Ecto neural progenitor cell (in vitro differentiated cells): ENCODE measurements around the gene DDX24.

ENCODE experiments used
- DNase-seq: peaks from one replicate; pipeline ENCODE4 v3.0.0-alpha.2; 2018; ENCODE audit warnings: low spot score

DDX24 gene

GRCh38 chr14:94048691-94049624 is 32.0 kb downstream of the DDX24 start:
- peak; percentile 29 for DNase-seq

GRCh38 chr14:94047581-94047980 is 33.4 kb downstream of the DDX24 start:
- peak; percentile 14 for DNase-seq

DNA sequence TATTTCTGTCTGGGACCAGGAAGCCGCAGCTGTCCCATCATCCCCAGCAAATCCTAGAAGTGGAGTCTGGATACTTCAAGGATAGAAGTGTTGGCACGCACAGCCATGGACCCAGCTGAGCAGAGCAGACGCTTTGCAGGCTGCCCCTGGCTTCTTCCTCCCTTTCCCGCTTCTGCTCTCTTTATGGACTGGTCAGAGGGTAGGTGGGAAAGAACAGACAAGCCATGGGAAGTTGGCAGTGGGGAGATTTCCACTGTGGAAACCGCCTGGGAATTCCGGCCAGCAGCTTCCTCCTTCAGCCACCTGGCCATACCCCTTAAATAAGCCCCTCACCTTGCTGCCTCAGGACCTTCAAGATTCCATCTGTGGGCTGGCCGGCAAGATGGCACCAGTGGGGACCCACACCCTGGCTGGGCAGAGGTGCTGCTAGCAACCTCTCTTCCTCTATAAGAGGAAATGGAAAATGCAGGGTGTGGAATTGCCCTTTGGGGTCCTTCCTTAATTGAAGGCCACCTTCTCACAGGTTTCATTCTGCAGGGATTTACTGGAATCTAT is 34.2 kb downstream of the DDX24 start:
- DNase-seq: peak; percentile 12

DNA sequence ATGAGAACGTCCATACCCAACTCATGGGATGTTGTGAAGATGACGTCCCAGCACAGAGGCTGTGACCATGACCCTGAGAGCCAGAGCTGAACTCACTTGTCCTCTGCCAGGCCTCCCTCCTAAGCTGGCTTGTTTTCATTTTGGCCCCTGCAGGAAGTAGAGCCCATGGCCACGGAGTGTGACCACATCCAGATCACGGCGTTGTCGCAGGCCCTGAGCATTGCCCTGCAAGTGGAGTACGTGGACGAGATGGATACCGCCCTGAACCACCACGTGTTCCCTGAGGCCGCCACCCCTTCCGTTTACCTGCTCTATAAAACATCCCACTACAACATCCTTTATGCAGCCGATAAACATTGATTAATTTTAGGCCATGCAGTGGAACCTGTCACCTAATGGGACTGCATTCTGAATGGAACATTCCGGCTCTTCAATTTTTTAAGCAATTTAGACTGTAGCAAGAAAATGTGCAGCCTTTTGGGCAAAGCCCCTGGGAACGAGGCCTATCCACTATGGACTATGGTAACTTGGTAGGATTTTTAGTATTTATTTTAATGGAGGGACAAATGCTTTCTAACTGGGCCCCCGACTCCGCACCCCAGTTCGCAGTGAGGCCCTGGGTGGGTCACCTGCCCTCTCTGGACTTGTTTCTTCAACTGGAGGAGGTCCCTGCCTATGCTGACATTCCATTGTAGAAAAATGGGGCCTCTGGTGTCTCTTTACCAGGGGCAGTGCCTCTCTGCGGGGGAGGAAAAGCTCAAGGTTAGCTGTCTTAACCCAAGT is 35.2 kb downstream of the DDX24 start:
- no peak for DNase-seq

DNA sequence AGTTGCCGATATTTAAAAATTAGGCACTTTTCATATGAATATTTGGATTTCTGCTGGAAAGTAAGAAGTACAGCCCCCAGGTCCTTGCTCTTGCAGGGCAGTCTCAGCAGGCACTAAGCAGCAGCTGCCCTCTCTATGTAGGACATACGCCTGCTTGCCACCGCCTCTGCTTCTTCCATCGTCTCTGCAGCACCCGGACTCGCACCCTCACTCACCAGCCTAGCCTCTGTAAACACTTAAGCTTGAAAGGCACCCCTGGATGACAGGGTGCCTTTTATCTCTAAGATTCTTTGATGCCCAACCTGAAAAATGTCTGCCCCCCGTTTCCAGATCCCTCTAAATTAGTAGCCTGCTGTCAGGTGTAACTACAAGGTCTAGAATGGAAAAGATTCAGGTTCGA is 35.9 kb downstream of the DDX24 start:
- no peak for DNase-seq

- no peak for DNase-seq
These were observed 36.4 kb downstream of the DDX24 start for GRCh38 chr14:94044476-94045091.

DNA sequence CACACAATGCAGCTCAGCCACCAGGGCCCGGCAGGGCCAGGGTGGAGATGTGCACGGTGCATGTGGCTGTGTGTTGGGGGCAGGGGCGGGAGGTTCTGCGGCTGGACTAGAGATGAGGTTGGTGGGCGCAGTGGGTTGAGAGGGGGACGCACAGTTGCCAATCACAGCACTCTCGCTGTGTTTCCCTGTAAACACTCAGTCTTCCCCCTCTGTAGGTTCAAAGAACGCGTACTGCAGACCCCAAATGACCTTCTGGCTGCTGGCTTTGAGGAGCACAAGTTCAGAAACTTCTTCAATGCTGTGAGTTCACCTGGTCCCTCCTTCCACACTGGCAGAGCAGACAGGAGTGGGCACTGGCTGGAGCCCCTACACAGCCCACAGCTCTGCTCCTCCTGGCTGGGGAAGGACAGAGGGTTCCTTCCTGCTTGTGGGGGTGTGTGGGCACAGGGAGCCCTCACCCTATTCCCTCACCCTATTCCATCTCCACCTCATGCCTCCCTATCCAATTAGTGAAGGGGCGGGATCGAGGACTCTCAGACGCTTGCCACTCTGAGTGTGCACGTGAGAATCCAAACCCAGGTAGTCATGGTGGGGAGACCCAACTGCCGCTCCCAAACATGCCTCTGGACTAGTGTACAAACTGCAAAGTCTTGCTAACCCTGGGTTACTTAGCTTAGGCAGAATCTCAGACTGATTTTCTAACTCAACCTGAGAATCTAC is 37.1 kb downstream of the DDX24 start:
- DNase-seq: no peak

DNA sequence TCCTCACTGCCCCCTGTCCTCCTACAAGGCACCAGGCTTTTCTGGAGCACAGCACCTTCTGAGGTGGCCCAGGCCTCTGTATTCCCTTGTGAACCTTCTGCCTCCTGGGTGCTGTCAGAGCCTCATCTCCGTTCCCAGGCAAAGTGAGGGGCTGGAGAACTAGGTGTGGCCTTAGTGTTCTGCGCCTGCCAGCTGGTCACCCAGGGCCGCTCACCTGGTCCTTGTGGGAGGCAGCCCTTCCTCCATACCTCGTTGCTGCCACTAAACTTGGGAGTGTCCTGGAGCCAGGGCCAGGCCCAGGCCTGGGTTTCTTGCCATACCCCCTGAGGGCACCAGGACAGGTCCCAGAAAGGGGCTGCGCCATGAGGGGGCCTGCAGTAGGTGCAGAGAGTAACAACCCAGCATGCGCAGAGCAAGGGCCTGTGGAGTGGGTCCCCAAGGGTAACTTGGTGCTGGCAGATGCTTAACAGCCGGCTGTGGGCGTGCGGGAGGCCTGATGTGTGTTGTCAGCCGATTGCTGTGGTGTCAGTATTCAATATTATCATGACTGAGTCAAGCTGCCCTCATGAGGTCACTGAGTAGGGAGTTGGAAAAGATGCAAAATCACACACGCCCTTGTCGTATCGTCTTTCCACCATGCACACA is 37.8 kb downstream of the DDX24 start:
- DNase-seq: no peak

DNA sequence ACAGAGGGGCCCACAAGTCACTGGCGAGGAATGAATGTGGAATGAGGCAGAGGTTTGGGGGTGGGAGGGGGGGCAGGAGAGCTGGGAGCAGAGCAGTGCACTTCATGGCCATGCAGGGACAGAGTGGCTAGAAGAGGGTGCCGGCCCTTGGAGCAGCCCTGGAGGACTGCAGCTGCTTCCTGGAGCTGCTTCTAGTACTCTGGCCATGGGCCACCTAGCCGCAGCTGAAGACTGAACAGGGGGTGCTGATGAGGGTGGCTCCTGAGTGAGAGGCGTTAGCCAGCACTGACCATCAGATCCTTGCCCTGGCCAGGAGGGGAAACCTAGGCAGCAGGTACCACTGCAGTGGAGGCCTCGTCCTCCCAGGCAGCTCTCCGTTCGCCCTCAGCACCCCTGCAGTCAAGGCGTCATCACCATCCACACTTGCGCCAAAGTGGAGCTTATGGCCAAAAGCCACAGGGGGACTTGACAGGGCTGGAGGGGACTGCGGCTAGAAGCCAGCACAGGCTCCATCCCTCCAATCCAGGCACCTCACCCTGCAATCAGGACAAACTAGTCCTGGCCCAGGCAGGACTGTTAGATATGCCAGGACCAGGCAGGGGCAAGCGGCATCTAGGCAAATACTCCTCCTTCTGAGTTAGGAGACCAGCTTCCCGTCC is 38.4 kb downstream of the DDX24 start:
- no peak for DNase-seq

DNA sequence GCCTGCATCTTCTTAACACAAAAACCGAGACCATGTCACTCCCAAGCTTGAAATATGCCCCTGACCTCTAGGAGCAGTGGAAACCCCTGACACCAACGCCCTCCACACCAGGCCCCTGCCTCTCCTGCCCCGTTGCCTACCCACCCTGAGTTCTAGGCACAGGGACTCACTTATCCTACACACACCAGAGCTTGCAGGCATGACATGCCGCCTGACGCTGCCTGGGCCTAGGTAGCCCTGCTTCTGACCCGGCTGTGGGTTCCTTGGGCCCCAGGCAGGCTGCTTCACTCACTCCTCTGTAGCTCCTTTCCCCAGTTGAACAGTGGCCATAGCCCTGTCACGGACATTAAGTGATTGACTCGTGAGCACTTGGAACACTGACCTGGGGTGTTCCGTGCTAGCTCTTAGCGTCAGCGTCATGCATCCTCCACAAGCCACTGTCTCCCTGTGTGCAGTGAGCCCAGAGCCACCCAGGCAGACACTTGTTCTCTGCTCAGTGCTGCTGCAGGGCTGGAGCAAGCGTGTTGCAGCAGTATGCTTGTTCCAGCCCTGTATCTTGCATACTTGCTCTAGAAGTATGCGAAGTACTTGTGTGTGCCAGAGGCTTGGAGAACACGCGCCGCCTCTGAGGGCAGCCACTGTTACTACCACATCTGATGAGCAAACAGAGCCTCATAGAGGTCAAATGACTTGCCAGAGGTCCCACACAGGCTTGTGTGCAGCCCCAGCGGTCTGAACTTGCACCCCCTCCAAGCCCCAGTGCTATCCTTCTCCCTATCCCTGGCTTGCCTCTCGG is 39.3 kb downstream of the DDX24 start:
- no peak for DNase-seq

- DNase-seq: no peak
These were observed 40.2 kb downstream of the DDX24 start for GRCh38 chr14:94040796-94041195.

GRCh38 chr14:94040247-94040646 is 40.8 kb downstream of the DDX24 start:
- DNase-seq: no peak

DNA sequence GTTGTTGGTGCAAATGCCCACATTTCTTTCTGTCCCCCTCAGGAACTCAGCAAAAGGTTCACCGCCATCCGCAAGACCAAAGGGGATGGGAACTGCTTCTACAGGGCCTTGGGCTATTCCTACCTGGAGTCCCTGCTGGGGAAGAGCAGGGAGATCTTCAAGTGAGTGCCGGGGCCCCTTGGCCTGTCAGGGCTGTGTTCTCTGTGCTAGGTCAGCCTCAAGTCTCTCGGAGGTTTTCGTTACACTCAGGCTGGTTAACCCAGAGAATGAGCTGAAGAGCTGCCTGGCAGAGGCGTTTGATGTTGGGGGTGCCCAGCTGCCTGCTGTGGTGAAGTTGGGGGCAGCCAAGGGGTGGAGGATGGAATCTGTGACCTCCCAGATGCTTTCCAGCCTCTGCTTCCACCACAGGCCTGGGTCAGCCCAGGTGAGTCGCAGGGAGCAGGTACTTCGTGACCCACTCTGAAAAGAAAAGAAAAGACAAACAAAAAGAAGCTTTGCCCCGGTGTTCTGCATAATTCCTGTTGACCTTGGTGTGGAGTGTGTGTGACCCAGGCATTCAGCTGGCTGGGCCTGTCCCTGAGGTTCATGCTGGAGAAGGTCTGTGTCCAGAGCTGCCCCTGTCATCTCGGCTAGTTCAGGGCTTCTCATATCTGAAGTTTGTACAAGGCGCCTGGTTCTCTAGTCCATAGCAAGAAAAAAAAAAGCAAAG is 41.9 kb downstream of the DDX24 start:
- DNase-seq: no peak

- DNase-seq: no peak
These were observed 42.5 kb downstream of the DDX24 start for GRCh38 chr14:94038510-94038909.

GRCh38 chr14:94037954-94038353 is 43.0 kb downstream of the DDX24 start:
- no peak for DNase-seq

DNA sequence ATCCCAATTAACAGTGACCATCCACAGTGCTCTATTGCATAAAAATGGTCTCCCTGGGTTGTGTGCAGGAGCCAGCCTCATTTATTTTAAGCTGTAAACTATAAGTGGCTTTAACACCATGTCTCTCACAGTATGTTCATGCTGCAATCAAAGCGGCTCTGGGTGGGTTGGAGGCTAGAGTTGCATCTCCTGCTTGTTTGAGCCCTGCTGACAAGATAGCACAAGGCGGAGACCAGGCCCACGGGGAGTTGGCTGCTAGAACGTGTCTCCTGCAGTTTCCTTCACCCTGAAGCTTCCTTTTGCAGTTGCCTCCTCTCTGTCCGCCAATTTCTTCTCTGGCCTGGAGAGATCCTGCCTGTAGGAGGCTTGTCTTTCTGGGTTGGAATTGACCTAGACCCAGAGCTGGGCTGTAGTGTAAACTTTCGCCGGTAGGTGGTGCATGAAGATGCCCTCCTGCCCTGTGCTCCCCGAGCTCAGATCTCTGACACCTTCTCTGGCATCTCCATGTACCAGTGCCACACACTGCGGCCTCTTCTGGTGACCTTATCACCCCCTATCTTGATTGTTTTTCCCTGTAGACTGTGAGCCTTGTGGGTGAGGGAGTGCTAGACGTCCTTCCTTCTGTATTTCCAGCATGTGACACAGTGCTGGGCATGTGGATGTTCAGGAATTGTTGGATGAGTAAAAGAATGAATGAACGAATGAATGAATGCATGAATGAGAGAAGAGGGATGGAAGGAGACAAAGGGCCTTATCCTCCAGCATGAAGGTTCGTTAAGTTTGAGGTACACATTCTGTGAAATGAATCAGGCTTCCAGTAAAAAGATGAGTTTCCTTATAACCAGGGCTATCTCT is 44.5 kb downstream of the DDX24 start:
- DNase-seq: peak; percentile 66

GRCh38 chr14:94034886-94035285 is 46.1 kb downstream of the DDX24 start:
- no peak for DNase-seq

DNA sequence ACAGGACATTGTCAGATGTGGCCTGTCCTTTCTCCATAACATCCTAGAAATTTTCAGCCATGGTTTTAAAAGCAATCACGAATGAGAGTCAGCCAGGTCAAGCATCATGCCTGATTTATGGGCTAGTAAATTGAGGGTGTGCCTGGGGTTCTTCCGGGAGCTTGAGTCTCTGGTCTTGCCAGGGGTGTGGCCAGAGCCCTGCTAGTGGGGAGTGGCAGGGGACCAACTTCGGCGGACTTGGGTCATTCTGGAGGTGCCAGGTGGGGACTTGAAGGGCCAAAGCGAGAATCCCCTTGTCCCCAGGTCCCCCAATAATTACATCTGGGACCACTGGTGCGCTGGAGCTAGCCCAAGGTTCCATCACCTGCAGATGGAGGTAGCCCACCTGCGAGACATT is 49.1 kb downstream of the DDX24 start:
- no peak for DNase-seq
